Fibroblast of lung (primary cell): ENCODE data around the gene CEP170.
"Not testable (repeated sequence)": the region's sequence is repeated elsewhere in the genome, so short reads cannot be mapped to it uniquely, and the experiment has no call there.

ENCODE experiments used
- EZH2 ChIP-seq: IDR thresholded peaks from 2 replicates; pipeline ENCODE4 v1.5.1; 2012; ENCODE audit warnings: low read length, control low read depth, mild to moderate bottlenecking; ENCODE audit errors: missing control alignments
- TF ChIP-seq, protein P1 (sequence below), 2 donors: IDR thresholded peaks in 1 of 2; conservative IDR thresholded peaks in 1 of 2; 1 replicate in 1 of 2; 2 replicates in 1 of 2; pipeline ENCODE4 v1.5.1; 2011 to 2012; ENCODE audit warnings: low read length in 2 of 2, control low read depth in 1 of 2, inconsistent platforms in 1 of 2, low read depth in 1 of 2, mild to moderate bottlenecking in 1 of 2

DNA sequence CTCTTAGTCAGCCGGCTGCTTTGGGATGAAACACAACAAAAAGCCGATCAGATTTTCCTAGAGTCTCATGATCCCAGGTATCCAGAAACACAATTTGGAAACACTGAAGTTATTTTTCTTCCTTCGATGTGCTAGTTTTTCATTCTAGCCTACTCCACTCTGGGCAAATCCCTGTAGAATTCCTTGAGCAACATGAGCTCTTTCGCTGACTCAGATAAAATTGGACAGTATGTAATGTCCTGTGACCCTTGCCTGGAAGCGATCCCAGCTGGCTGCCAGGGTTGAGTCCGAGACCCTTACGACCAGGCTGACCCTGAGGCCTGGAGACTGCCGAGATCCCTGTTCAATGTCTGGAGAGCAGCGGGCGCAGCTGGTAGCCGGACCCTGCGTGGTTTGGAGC lies 147.9 kb downstream of the CEP170 start:
- TF ChIP-seq, protein P1, sequence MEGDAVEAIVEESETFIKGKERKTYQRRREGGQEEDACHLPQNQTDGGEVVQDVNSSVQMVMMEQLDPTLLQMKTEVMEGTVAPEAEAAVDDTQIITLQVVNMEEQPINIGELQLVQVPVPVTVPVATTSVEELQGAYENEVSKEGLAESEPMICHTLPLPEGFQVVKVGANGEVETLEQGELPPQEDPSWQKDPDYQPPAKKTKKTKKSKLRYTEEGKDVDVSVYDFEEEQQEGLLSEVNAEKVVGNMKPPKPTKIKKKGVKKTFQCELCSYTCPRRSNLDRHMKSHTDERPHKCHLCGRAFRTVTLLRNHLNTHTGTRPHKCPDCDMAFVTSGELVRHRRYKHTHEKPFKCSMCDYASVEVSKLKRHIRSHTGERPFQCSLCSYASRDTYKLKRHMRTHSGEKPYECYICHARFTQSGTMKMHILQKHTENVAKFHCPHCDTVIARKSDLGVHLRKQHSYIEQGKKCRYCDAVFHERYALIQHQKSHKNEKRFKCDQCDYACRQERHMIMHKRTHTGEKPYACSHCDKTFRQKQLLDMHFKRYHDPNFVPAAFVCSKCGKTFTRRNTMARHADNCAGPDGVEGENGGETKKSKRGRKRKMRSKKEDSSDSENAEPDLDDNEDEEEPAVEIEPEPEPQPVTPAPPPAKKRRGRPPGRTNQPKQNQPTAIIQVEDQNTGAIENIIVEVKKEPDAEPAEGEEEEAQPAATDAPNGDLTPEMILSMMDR (conservative IDR thresholded peaks at IDR 0.05 in 1 of 2, IDR thresholded peaks at IDR 0.05 in 1 of 2; ENCODE audit: low read depth in 1 of 2, low read length in 2 of 2): not testable (repeated sequence)
- TF ChIP-seq EZH2: not testable (repeated sequence)
